GF-D8 (cell line): ENCODE measurements around the gene RALB.

Source experiments
- DNase-seq: peaks from one replicate; lab custom pipeline; 2025; lab: John Stamatoyannopoulos, UW

Gene RALB

GRCh38 chr2:120338015-120338414 is 85.4 kb downstream of the RALB start:
- no peak for DNase-seq

GRCh38 chr2:120341977-120342376 is 89.3 kb downstream of the RALB start:
- no peak for DNase-seq

GRCh38 chr2:120342446-120342845 is 89.8 kb downstream of the RALB start:
- DNase-seq: no peak

GRCh38 chr2:120343100-120343432 is 90.4 kb downstream of the RALB start:
- DNase-seq: no peak

- DNase-seq: no peak
These were observed 90.9 kb downstream of the RALB start for GRCh38 chr2:120343433-120344105.
